ENCODE results near the gene MRPS34. TPM values are rescaled to one million over a fixed set of nuclear protein-coding genes. Genes with fewer than 3 reads are reported as not detected.
A peak's percentile ranks its signal among the peaks of the same experiment; 100 is the strongest.

MRPS34 gene
- total and polyA plus RNA-seq, 9 of the 15 experiments (the other 6 are each of a cell fraction or from before 2014, with no cell fraction given): 5.2 to 334 (median 92.8) TPM

GRCh38 chr16:1762879-1763520, 9.9 kb downstream of the MRPS34 start (continued):
- TF ChIP-seq ETS2 (tag; IDR thresholded peaks at IDR 0.05; ENCODE audit: borderline replicate concordance, poor library complexity, severe bottlenecking) (no peak), ZNF277 (CRISPR knock-in tag; IDR thresholded peaks at IDR 0.05; ENCODE audit: borderline replicate concordance) (no peak), BMI1 (IDR thresholded peaks at IDR 0.05; ENCODE audit: low read length) (no peak), CBX5 (IDR thresholded peaks at IDR 0.05; ENCODE audit: borderline replicate concordance, low read depth) (no peak), SMARCE1 (IDR thresholded peaks at IDR 0.05) (no peak), ZNF561 (CRISPR knock-in tag; conservative IDR thresholded peaks at IDR 0.05) (no peak), GABPB1 (CRISPR knock-in tag; IDR thresholded peaks at IDR 0.05) (no peak)

- Histone ChIP-seq H3K4me3 (no peak overlapping the region), H4K20me1 (replicated peaks; ENCODE audit: control insufficient read depth, insufficient read depth, low read length) (no peaks in the 10 kb centered on the region), H2AFZ (ENCODE audit: low read depth, low read length) (no peak overlapping the region), H3K79me2 (ENCODE audit: control insufficient read depth, insufficient read depth, low read length) (no peaks in the 10 kb centered on the region; the same call in 2 of the 3 replicates), H3K4me1 (replicated peaks in 1 of 2; ENCODE audit: control insufficient read depth in 2 of 2, insufficient read depth in 2 of 2, low read length in 2 of 2) (peaks cover 9 to 83% of the 10 kb centered on the region in 2 experiments; a peak in 4 of 5 replicates), H3K36me3 (ENCODE audit: control insufficient read depth, insufficient read depth, low read length) (peaks cover 65% of the 10 kb centered on the region; the same call in 2 of the 3 replicates), H3K27ac (ENCODE audit: extremely low read depth, low read depth, low read length) (no peak overlapping the region), H3K27me3 (ENCODE audit: control insufficient read depth in 2 of 2, insufficient read depth in 2 of 2, low read length in 2 of 2) (no peaks in the 10 kb centered on the region), H3K9ac (ENCODE audit: insufficient read depth in 1 of 2, low read depth in 2 of 2, low read length in 2 of 2) (peak overlapping the region in 1 of 2 experiments; percentile 79; a peak in 1 of 4 replicates), H3K4me2 (ENCODE audit: insufficient read depth, low read length) (no peak overlapping the region), H3K9me1 (ENCODE audit: control insufficient read depth, insufficient read depth, low read length) (no peaks in the 10 kb centered on the region), H3K9me3 (replicated peaks; ENCODE audit: control insufficient read depth, insufficient read depth, low read depth, low read length) (no peaks in the 10 kb centered on the region)
- intact Hi-C loops (cut with micrococcal nuclease): no loop called here
- no TSS peak for BruUV-seq (replicated peaks)
- POLR2A ChIA-PET: interaction anchor here (0.6 kb wide), 1 partner anchor 1045 kb away, joined by 3 read pairs; no protein-coding TSS in a partner anchor
- in situ Hi-C loops (cut with MboI): loop anchor here (5.0 kb wide), 1 partner anchor 50 kb away; no protein-coding TSS in a partner anchor
- WGBS (ENCODE audit: insufficient coverage, low coverage, missing lambda C conversion rate): 94% methylated on average over 19 of the region's 30 CpGs
- CTCF ChIA-PET (ENCODE audit: low intra/inter-chr PET ratio): no interaction called here
- DNase-seq (ENCODE audit: extremely low read depth in 1 of 4, low spot score in 3 of 4) (no peak), FAIRE-seq (no peak), ATAC-seq (no peak)
- TF ChIP-seq POLR3G (IDR thresholded peaks at IDR 0.05; ENCODE audit: extremely low read depth, insufficient read length, insufficient replicate concordance) (no peak), ZBTB1 (CRISPR knock-in tag; IDR thresholded peaks at IDR 0.05; ENCODE audit: borderline replicate concordance, low read depth) (0 out of 2 replicates have a peak, but pooled peaks have one; percentile 19), ELF4 (CRISPR knock-in tag; IDR thresholded peaks at IDR 0.05) (no peak)
These were observed 10.6 kb downstream of the MRPS34 start for GRCh38 chr16:1762196-1762878.
